ENCODE data around the gene CARMIL3.

CARMIL3 gene

GRCh38 chr14:24062216-24062980 lies 10.6 kb downstream of the CARMIL3 start:
- no peak for DNase-seq (ENCODE audit: low spot score)

- no peak for DNase-seq (ENCODE audit: low spot score)
Measured at GRCh38 chr14:24063263-24063836, 11.5 kb downstream of the CARMIL3 start.

DNA sequence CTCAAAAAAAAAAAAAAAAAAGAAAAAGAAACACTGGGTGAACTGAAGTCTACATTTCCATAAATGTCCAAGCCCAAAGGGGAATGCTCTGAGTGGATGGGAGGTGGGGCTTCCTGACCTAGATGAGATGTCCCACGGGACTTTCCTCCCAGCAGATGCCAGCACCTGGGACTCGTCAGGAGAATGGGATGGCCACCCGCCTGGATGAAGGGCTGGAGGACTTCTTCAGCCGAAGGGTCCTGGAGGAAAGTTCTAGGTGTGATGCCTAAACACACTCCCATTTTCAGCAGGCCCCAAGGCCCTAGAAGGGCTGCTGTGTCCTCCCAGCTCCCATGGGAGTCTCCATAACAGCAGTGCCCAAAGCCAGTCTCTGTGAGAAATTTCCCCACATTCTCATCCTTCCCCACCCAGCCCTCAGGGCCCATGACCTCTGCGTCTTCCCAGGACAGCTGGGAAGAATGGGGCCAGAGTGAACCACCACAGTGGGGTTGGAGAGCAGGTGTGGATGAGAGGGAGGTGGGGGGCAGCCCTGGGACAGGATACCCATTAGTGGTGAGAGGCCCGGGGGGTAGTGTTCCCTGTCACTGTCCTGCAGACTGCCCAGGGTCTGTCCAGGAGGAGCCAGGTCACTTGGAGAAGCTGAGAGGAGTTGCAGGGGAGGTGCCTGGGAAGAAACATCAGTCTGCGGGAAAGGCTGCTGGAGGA lies 12.4 kb downstream of the CARMIL3 start:
- DNase-seq (ENCODE audit: low spot score) = no peak

- DNase-seq (ENCODE audit: low spot score) = no peak
Measured at GRCh38 chr14:24064856-24065255, 13.0 kb downstream of the CARMIL3 start.

GRCh38 chr14:24065408-24065807 lies 13.6 kb downstream of the CARMIL3 start:
- DNase-seq (ENCODE audit: low spot score) = no peak

DNA sequence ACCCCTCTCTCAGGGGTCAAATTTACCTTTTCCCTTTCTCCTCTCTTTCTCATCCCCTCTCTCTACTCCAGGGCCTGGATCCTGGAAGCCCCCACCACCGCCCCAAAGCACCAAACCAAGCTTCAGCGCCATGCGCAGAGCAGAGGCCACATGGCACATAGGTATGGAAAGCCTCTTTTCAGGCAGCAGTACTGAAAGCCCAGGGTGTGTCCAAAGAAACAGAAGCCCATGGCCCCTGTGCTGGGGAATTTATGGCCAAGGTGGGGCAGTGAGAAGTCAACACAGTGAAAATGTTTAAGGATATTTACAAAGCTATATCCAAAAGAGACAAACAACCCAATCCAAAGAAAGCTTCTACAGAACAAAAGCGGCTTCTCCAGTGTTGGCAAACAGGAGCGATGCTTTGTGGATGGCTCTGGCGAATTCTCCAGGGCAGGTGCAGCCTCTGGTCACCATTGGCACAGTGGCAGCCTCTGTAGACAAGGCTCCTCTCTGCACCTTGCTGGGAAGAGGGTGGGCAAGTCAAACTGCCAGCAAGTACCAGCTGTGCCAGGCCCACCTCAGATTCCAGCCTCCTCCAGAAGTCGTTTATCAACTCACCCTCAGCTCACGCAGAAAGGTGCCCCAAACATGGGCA lies 14.8 kb downstream of the CARMIL3 start:
- DNase-seq (ENCODE audit: low spot score) = no peak

GRCh38 chr14:24067133-24068082 lies 15.6 kb downstream of the CARMIL3 start:
- no peak for DNase-seq (ENCODE audit: low spot score)

DNA sequence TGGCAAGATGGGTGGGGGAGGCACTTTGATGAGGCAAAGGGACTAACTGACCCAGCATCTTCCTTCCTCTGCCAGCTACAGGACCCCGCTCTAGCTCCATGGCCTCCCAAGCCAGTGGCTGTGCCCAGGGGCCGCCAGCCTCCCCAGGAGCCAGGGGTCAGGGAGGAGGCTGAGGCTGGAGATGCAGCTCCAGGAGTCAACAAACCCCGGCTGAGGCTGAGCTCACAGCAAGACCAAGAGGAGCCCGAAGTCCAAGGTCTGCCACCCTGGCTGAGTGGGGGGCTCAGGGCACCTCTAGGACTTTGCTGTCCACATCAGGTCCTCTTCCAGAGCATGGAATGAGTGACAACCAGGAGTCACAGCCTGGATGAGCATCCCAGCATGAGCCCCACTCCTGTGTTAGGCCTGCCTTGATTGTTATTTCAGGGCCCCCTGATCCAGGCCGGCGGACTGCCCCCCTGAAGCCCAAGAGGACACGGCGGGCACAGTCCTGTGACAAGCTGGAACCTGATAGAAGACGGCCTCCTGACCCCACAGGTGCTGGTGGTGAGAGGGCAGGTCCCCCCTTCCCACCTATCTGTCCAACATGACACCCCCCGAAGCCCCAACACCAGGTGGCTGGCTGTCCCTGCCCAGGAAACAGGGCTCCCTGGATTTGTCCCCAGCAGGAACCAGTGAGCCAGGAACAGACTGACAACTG lies 17.1 kb downstream of the CARMIL3 start:
- DNase-seq (ENCODE audit: low spot score) = no peak

DNA sequence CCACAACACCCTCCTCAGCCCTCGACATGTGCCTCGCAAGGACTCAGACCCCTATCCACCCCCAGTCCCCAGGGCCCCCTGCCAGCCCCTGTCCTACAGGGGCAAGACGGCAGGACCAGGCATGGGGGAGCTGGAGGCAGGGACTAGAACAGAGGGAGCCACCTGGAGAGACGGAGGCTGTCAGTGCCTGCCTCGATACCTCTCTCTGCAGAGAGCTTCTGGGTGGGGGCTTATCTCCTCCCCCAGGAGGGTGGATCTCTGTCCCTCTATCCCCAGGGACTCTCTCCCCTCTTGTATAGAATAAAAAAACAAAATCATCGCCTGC lies 17.6 kb downstream of the CARMIL3 start:
- no peak for DNase-seq (ENCODE audit: low spot score)

- no peak for DNase-seq (ENCODE audit: low spot score)
Measured at GRCh38 chr14:24070285-24071143, 18.7 kb downstream of the CARMIL3 start.

DNA sequence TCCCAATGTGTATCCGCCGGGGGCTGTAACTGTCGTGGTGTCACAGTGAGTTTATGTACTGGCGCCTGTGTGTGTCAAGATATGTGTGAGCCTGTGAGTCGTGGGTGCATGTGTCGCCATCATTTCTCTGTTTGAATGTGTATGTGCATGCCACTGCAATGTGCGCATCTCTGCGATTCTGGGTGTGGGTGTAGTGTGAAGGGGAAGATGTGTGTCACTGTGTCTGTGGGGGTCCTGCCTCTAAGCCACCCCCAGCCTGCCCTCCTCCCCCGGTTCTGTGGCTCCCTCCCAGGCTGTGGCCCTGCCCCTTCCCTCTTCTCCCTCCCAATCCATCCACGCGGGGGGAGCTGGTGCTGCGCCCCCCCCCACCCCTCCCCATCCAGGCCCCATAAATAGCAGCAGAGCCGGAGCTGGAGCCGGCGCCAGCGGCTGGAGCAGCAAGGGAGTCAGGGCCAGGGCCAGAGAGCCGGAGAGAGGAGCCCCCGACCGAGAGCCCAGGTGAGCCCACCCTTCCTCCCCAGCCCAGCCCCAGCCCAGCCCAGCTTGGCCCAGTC lies 19.4 kb downstream of the CARMIL3 start, which contains the start of gene CPNE6:
Gene CPNE6 (plus strand): TSS at position 419 of the 554 bp plus-strand sequence. CDS start 1,375 bp downstream, outside the sequence.
- no peak for DNase-seq (ENCODE audit: low spot score)

DNA sequence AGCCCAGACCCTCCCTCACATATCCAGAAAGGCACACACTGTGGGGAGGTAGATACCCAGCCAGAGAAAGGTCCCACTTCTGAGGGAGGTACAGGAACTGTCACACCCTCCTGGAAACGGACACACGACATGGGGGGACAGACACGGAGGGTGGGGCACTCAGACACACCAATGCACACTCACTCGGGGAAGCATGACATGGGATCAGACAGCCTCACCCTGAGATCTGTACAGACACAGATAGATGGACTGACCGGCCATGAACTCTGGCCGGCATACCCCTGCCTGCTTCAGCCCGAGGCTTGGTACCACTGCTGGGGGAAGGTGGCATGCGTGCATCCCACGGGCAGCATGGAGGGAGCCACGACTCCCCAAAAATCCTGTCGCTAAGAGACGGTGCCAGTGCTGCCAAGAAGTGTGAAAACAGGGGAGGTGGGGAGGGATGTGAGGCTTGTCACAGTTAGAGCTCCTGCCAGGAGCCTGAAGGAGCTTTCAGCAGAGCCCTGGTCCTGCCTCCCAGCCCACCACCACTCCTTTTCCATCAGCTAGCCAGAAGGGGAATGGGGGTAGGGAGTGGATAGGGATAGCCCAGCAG lies 20.1 kb downstream of the CARMIL3 start:
- no peak for DNase-seq (ENCODE audit: low spot score)

- DNase-seq (ENCODE audit: low spot score) = no peak
Measured at GRCh38 chr14:24072436-24072835, 20.6 kb downstream of the CARMIL3 start.

DNA sequence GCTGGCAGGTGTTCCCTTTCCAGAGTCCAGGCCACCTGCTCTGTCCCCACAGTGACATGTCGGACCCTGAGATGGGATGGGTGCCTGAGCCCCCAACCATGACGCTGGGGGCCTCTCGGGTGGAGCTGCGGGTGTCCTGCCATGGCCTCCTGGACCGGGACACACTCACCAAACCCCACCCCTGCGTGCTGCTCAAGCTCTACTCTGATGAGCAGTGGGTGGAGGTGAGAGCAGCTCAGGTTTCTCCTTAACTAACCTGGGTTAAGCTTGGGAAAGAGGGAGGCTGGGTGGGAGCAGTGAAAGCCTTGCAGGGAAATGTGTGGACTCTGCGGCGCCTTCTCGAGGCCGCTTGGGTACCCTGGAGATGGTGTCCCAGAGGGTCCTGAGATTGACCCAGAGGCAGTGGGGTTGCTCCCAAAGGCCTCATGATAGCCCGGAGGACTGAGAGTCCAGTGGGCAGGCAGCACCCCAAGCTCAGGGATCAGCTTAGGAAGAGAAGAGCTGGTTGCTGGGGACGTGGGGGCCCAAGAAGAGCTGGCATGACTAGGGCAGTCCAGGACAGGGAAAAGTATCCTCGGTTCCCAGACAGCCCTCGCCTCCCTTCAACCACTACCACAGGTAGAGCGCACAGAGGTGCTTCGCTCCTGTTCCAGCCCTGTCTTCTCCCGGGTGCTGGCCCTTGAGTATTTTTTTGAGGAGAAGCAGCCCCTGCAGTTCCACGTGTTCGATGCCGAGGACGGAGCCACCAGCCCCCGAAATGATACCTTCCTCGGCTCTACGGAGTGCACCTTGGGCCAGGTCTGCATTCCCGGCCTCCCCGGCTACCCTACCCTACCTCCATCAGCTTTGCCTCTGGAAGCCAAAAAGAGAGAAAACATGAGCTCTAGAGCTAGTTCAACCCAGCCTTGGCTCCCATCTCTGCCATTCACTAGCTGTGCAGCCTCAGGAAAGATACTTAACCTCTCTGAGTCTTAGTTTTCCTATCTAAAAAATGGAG lies 21.4 kb downstream of the CARMIL3 start:
- DNase-seq (ENCODE audit: low spot score) = no peak

GRCh38 chr14:24074625-24075484 lies 23.0 kb downstream of the CARMIL3 start:
- no peak for DNase-seq (ENCODE audit: low spot score)

- DNase-seq (ENCODE audit: low spot score) = no peak
Measured at GRCh38 chr14:24075485-24076301, 23.9 kb downstream of the CARMIL3 start.

Data from AG20443 (cell line).